ENCODE data around the gene ACOT11.
"Not testable (repeated sequence)": the region's sequence is repeated elsewhere in the genome, so short reads cannot be mapped to it uniquely, and the experiment has no call there.

Gene ACOT11

GRCh38 chr1:54547601-54548388 is at the start of gene ACOT11:
TSS of gene ACOT11 (plus strand) at chr1:54548228. CDS start at chr1:54548310, 82 bp downstream.
- DNase-seq = peak; percentile 73

GRCh38 chr1:54498383-54499096 is 49.5 kb upstream of the ACOT11 start:
- no peak for DNase-seq

GRCh38 chr1:54499097-54499359 is 49.0 kb upstream of the ACOT11 start:
- no peak for DNase-seq

GRCh38 chr1:54499360-54500106 is 48.5 kb upstream of the ACOT11 start:
- DNase-seq = peak; percentile 31

GRCh38 chr1:54500107-54500431 is 48.0 kb upstream of the ACOT11 start:
- DNase-seq = no peak

- DNase-seq = no peak
Measured at GRCh38 chr1:54501849-54502248, 46.2 kb upstream of the ACOT11 start.

GRCh38 chr1:54502342-54502741 is 45.7 kb upstream of the ACOT11 start:
- no peak for DNase-seq

GRCh38 chr1:54506594-54506993 is 41.4 kb upstream of the ACOT11 start:
- no peak for DNase-seq

GRCh38 chr1:54507033-54507870 is 40.8 kb upstream of the ACOT11 start:
- no peak for DNase-seq

- DNase-seq = no peak
Measured at GRCh38 chr1:54510715-54511270, 37.2 kb upstream of the ACOT11 start.

GRCh38 chr1:54513921-54514580 is 34.0 kb upstream of the ACOT11 start:
- DNase-seq = not testable (repeated sequence)

- DNase-seq = peak; percentile 38
Measured at GRCh38 chr1:54516249-54516920, 31.6 kb upstream of the ACOT11 start.

- no peak for DNase-seq
Measured at GRCh38 chr1:54517496-54517895, 30.5 kb upstream of the ACOT11 start.

GRCh38 chr1:54518489-54518888 is 29.5 kb upstream of the ACOT11 start:
- DNase-seq = no peak

GRCh38 chr1:54519709-54520108 is 28.3 kb upstream of the ACOT11 start:
- no peak for DNase-seq

- no peak for DNase-seq
Measured at GRCh38 chr1:54520631-54521321, 27.3 kb upstream of the ACOT11 start.

GRCh38 chr1:54526565-54526964 is 21.5 kb upstream of the ACOT11 start:
- DNase-seq = not testable (repeated sequence)

- no peak for DNase-seq
Measured at GRCh38 chr1:54528613-54529012, 19.4 kb upstream of the ACOT11 start.

GRCh38 chr1:54532033-54532432 is 16.0 kb upstream of the ACOT11 start:
- DNase-seq = no peak

- DNase-seq = not testable (repeated sequence)
Measured at GRCh38 chr1:54536656-54537055, 11.4 kb upstream of the ACOT11 start.

- no peak for DNase-seq
Measured at GRCh38 chr1:54537611-54538010, 10.4 kb upstream of the ACOT11 start.
